HG03520 (cell line): Measurements from ENCODE around the gene SFI1.
"Not testable (repeated sequence)": the region's sequence is repeated elsewhere in the genome, so short reads cannot be mapped to it uniquely, and the experiment has no call there.

Experiments used
- ATAC-seq: cut with Tn5 transposase; IDR thresholded peaks from one replicate; pipeline ENCODE4 v1.9.1; 2021; ENCODE audit warnings: mild to moderate bottlenecking, moderate library complexity; ENCODE audit not compliant: unreplicated experiment

The SFI1 gene

DNA sequence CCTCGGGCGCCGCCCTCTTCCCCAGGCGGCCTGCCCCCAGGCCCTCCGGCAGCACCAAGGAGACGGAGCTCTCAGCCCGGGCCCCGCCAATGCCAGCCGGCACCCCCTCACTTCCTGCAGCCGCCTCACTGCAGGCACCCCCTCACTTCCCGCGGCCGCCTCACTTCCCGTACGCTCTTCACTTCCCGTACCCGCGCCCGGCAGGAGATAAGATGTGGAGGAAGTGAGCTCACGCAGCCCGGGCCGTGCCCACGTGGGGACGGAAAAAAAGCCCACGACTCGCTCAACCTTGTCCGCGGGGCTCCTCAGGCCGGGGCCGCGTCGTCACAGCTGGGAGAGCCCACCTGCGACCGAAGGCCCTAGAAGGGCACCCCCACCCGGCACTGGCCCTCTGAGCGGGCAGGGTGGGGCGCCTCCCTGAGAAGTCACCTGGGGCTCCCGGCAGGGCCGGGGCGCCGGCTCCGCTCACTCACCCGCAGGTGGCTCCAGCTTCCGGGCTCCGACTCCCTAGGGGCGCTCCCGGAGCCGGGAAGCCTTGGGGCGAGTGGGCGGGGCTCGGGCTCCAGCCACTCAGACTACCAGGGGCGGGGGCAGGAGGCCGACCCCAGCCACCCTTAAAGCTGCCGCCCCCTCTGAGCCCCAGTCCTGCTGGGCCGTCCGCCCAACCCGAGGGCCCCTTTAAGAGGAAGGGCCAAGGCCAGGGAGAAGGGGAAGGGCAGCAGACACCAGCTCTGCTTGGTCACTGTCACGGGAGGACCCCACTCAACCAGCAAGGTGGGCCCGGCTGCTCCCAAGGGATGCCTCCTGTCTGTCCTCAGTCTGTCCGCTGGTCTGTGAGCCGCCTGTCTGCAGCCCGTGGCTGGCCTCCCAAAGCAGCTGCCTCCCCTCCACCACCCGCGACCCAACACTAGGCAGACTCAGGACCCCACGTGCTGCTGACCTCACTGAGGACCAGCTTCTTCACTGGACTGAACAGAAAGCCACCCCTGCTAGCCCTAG lies 134.3 kb downstream of the SFI1 start:
- ATAC-seq = peak; percentile 39

DNA sequence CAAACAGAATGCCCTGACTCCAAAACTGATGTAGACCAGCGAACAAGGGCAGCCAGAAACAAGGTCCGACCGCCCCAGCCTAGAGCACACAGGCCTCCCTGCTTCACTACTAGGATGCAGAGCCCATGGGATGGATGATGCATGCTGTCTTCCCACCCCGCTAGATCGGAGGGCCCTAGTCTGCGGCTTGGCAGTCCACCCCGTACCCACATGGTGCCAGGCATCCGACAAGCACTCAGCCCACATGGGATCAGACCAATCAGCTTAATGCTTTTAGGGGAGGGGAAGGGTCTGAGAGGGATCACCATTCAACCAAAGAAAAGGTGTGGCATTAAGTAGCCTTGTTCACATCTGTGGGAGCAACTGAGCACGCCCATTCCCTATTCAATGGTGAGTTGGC lies 135.1 kb downstream of the SFI1 start:
- no peak for ATAC-seq

- ATAC-seq = no peak
Measured at GRCh38 chr22:31635638-31636306, 139.4 kb downstream of the SFI1 start.

- peak; percentile 49 for ATAC-seq
Measured at GRCh38 chr22:31637447-31637890, 141.1 kb downstream of the SFI1 start.

DNA sequence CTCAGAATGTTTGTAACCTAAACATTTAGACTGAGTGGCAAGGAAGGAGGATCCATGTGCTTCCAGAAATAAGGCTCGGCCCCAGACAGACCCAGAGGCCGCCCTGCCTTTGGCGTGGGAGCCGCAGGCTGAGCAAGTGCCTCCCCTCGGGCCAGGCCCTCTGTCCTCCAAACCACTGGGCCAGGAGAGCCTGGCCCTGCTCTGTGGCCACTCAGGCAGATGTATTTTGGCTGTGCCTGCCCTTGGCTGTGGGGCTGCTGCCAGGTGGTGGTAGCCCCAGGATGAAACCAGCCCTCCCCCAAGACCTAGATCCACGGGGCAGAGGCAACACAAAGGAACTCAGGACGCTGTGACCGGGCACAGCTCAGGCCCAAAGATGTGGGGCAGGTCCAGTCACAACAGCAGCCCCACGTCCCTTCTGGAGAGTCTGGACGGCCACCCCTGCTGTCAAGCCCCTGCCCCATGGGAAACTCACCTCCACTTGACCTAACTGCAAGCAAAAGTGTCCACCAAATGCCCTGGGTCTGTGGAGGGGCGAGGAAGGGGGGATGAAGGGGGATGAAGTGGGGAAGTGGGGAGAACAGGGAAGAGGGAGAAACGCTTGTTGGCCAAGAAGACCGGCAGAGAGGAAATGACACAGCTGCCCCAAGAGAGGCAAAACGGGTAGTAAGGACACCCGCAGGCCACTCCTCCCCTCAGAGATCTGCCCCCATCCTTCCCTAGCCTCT lies 141.7 kb downstream of the SFI1 start:
- ATAC-seq = no peak

- no peak for ATAC-seq
Measured at GRCh38 chr22:31639436-31640039, 143.2 kb downstream of the SFI1 start.

- no peak for ATAC-seq
Measured at GRCh38 chr22:31646186-31647019, 150.1 kb downstream of the SFI1 start.

- no peak for ATAC-seq
Measured at GRCh38 chr22:31647066-31647465, 150.7 kb downstream of the SFI1 start.

GRCh38 chr22:31647523-31648320 lies 151.4 kb downstream of the SFI1 start:
- ATAC-seq = no peak

DNA sequence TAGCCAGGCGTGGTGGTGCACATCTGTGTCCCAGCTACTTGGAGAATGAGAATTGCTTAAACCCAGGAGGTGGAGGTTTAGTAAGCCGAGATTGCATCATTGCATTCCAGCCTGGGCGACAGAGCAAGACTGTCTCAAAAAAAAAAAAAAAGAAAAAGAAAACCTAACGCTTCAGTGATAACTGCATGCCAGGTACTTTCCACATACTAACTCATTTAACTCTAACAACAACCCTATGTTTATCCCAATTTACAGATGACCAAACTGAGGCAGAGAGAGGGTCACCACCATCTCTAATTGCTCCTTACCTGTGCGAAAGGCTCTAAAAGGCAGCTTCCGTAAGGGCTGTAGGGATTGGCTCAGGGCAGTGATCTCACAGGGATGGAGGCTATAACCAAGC lies 154.1 kb downstream of the SFI1 start:
- ATAC-seq = no peak

GRCh38 chr22:31651664-31652063 lies 155.3 kb downstream of the SFI1 start:
- no peak for ATAC-seq

DNA sequence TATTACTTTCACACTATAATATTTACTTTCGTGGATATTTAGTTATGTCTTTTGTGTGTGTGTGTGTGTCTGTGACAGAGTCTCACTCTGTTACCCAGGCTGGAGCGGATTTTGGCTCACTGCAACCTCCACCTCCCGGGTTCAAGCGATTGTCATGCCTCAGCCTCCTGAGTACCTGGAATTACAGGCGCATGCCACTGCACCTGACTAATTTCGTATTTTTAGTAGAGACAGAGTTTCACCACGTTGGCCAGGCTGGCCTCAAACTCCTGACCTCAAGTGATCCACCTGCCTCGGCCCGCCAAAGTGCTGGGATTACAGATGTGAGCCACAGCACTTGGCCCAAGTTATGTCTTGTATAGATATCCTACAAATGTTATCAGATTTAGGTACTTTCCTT lies 155.8 kb downstream of the SFI1 start:
- no peak for ATAC-seq

DNA sequence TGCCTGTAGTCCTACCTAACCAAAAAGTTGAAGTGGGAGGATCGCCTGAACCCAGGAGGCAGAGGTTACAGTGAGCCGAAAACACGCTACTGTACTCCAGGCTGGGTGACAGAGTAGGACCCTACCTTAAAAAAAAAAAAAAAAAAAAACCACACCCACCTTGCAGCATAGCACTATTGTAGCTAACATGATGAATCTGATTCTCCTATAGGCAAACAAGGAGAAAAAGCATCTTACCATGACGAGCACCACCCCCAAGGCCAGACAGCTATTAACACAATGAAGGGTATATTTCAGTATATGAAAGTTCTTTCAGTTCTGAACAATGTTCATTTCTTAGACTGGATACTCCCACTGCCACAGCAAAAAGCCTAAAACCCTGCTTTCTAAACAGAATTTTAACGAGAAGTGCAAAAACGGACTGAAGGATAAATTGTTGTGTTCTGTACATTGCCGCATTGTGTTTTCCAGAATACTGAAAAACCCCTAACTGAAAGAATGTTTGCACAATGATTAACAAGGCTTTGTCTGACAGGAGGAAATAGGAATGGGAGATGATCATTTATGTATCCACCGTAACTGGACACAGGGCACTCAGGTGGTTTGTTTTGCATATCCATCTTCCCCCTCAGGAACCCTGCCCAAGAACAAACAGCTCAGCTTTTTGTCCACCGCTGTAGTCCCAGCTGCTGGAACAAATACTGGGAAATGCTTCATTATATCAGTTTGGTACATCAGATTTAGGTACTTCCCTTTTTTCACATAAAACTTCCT lies 156.8 kb downstream of the SFI1 start:
- ATAC-seq = no peak

GRCh38 chr22:31653944-31654343 lies 157.6 kb downstream of the SFI1 start:
- no peak for ATAC-seq

- ATAC-seq = no peak
Measured at GRCh38 chr22:31654408-31654807, 158.1 kb downstream of the SFI1 start.

DNA sequence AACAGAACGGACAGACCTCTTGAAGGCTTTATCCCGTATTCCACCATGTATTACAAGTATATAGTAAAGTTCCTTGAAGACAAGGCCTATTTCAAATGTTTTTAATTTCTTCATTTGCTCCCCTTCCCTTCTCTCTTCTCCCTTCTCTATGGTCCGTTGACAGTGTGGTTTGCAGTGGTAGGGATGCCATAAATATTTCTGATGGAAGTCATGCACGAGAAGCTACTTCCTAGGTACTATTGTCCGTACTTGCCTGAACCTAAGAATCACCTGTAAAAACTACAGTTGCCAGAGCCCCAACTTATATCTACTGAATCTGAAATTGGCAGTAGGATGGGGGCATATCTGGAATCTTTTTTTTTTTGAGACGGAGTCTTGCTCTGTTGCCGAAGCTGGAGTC lies 162.9 kb downstream of the SFI1 start:
- no peak for ATAC-seq

- not testable (repeated sequence) for ATAC-seq
Measured at GRCh38 chr22:31660860-31661341, 164.6 kb downstream of the SFI1 start.
